ENCODE data around the gene CXorf65. TPM values are rescaled to one million over a fixed set of nuclear protein-coding genes. Genes with fewer than 3 reads are reported as not detected.

The CXorf65 gene
- total and polyA plus RNA-seq, 4 experiments from 2014 or later, result 3.1 to 51.6 (median 26.2) TPM

Other genes with a start within 250 kb of the CXorf65 start
- gene TEX11, start 198.0 kb downstream of the CXorf65 start, total RNA-seq, result not detected
- not detected for gene TEX11, start 198.0 kb downstream of the CXorf65 start, polyA plus RNA-seq
- not detected for gene SLC7A3, start 175.6 kb downstream of the CXorf65 start, total RNA-seq
- not detected for gene SLC7A3, start 175.6 kb downstream of the CXorf65 start, polyA plus RNA-seq
- 10 to 100 TPM; 36.7 to 36.9 TPM for gene SNX12, start 38.4 kb downstream of the CXorf65 start, total RNA-seq
- gene SNX12, start 38.4 kb downstream of the CXorf65 start, polyA plus RNA-seq, result 1 to 10 TPM; 3.0 to 4.2 TPM
- gene FOXO4, start 10.9 kb downstream of the CXorf65 start, total RNA-seq, result 10 to 100 TPM; 41.9 to 42.9 TPM
- gene FOXO4, start 10.9 kb downstream of the CXorf65 start, polyA plus RNA-seq, result 1 to 10 TPM in 1 of 2 donors, under 1 TPM in 1; 0.45 to 2.6 TPM
- gene IL2RG, start 4.8 kb upstream of the CXorf65 start, total RNA-seq, result 100 to 1,000 TPM; 378 to 379 TPM
- 1,000 to 10,000 TPM; 1,405 to 1,440 TPM for gene IL2RG, start 4.8 kb upstream of the CXorf65 start, polyA plus RNA-seq
- gene MED12, start 11.9 kb upstream of the CXorf65 start, total RNA-seq, result 10 to 100 TPM; 84.4 to 89.9 TPM
- gene MED12, start 11.9 kb upstream of the CXorf65 start, polyA plus RNA-seq, result 10 to 100 TPM in 1 of 2 donors, 1 to 10 TPM in 1; 3.4 to 18.7 TPM
- 1 to 10 TPM; 2.2 to 2.3 TPM for gene NLGN3, start 38.1 kb upstream of the CXorf65 start, total RNA-seq
- under 1 TPM; 0.21 to 0.25 TPM for gene NLGN3, start 38.1 kb upstream of the CXorf65 start, polyA plus RNA-seq
- not detected for gene GJB1, start 116.5 kb upstream of the CXorf65 start, total RNA-seq
- not detected for gene GJB1, start 116.5 kb upstream of the CXorf65 start, polyA plus RNA-seq
- gene ZMYM3, start 147.4 kb upstream of the CXorf65 start, total RNA-seq, result 10 to 100 TPM; 28.0 to 28.2 TPM
- 1 to 10 TPM; 5.8 to 6.0 TPM for gene ZMYM3, start 147.4 kb upstream of the CXorf65 start, polyA plus RNA-seq
- 100 to 1,000 TPM; 300 to 314 TPM for gene NONO, start 176.9 kb upstream of the CXorf65 start, total RNA-seq
- 100 to 1,000 TPM; 163 to 182 TPM for gene NONO, start 176.9 kb upstream of the CXorf65 start, polyA plus RNA-seq
- gene ITGB1BP2, start 195.0 kb upstream of the CXorf65 start, total RNA-seq, result 1 to 10 TPM; 3.5 TPM
- gene ITGB1BP2, start 195.0 kb upstream of the CXorf65 start, polyA plus RNA-seq, result not detected

All from CD4-positive, alpha-beta memory T cell (primary cell).